Natural killer cell (primary cell): ENCODE results near the gene PREB. TPM values are rescaled to one million over a fixed set of nuclear protein-coding genes. Genes with fewer than 3 reads are reported as not detected.

Source experiments
- ATAC-seq, 3 donors: fragments of 150-1000 bp in 2 of 3; fragments of 200-7000 bp in 1 of 3; cut with Tn5 transposase; 1 replicate in 1 of 3; 2 replicates in 2 of 3; pipeline ENCODE4 v1.10.0; 2021; ENCODE audit warnings: mild to moderate bottlenecking in 2 of 3, moderate library complexity in 2 of 3
- DNase-seq, 2 donors: peaks; one replicate each; pipeline versions ENCODE4 v3.0.0 to v3.0.0-alpha.2; 2013 to 2021; ENCODE audit warnings: mixed read lengths in 1 of 2
- H3K27ac ChIP-seq: one replicate; pipeline ENCODE4 v1.5.1; 2013; ENCODE audit warnings: mild to moderate bottlenecking, low read length
- H3K27me3 ChIP-seq: one replicate; pipeline ENCODE4 v1.6.1; 2013; ENCODE audit warnings: low read length; ENCODE audit not compliant: control insufficient read depth, insufficient read depth
- H3K36me3 ChIP-seq: one replicate; pipeline ENCODE4 v1.6.1; 2013; ENCODE audit warnings: low read length; ENCODE audit not compliant: control insufficient read depth, insufficient read depth
- H3K4me1 ChIP-seq: one replicate; pipeline ENCODE4 v1.6.1; 2013; ENCODE audit warnings: low read length; ENCODE audit not compliant: control insufficient read depth, insufficient read depth
- H3K4me3 ChIP-seq: one replicate; pipeline ENCODE4 v1.5.1; 2013; ENCODE audit warnings: low read length
- H3K9me3 ChIP-seq: one replicate; pipeline ENCODE4 v1.6.1; 2013; ENCODE audit warnings: low read length; ENCODE audit not compliant: control insufficient read depth, insufficient read depth
- H3K27ac Mint-ChIP-seq, 2 donors: one replicate each; pipeline ENCODE4 v1.8.0; 2022; ENCODE audit warnings: mild to moderate bottlenecking in 2 of 2, mixed read lengths in 2 of 2, moderate library complexity in 1 of 2
- H3K27me3 Mint-ChIP-seq, 2 donors: one replicate each; pipeline ENCODE4 v1.8.0; 2022; ENCODE audit warnings: low read depth in 2 of 2, mixed read lengths in 2 of 2
- H3K36me3 Mint-ChIP-seq: one replicate; pipeline ENCODE4 v1.8.0; 2022; ENCODE audit warnings: mixed read lengths
- H3K4me1 Mint-ChIP-seq, 2 donors: one replicate each; pipeline ENCODE4 v1.8.0; 2022; ENCODE audit warnings: mixed read lengths in 2 of 2
- H3K4me3 Mint-ChIP-seq: one replicate; pipeline ENCODE4 v1.8.0; 2022; ENCODE audit warnings: mild to moderate bottlenecking, moderate library complexity, mixed read lengths
- H3K9me3 Mint-ChIP-seq, 2 donors: one replicate each; pipeline ENCODE4 v1.8.0; 2022; ENCODE audit warnings: mixed read lengths in 2 of 2
- WGBS: methylation state at CpG from one replicate; pipeline ENCODE4 v1.1.7; 2013; ENCODE audit warnings: missing lambda C conversion rate; ENCODE audit not compliant: insufficient coverage; 5-methylcytosine and 5-hydroxymethylcytosine counted together
- intact Hi-C: fragments of 100-400 bp; cut with micrococcal nuclease; formaldehyde crosslinking; loops from one replicate; pipeline ENCODE4 v1.14.2; 2022
- total RNA-seq, 4 donors: library from RNA; stranded (reverse); fragments of 120-200 nt in 1 of 4; gene quantifications; one replicate each; pipeline versions ENCODE4 v1.2.3 to v1.2.4, GENCODE V29; 2013 to 2022
- TF ChIP-seq, protein P1 (sequence below): fragments of 200-600 bp; IDR thresholded peaks from one replicate; pipeline ENCODE4 v1.8.0; 2022; ENCODE audit warnings: antibody characterized with exemption

The PREB gene
- total RNA-seq, 3 donors from 2014 or later (not counting 1 experiment from before 2014, with no cell fraction given) = 24.6 to 41.5 (median 31.2) TPM

DNA sequence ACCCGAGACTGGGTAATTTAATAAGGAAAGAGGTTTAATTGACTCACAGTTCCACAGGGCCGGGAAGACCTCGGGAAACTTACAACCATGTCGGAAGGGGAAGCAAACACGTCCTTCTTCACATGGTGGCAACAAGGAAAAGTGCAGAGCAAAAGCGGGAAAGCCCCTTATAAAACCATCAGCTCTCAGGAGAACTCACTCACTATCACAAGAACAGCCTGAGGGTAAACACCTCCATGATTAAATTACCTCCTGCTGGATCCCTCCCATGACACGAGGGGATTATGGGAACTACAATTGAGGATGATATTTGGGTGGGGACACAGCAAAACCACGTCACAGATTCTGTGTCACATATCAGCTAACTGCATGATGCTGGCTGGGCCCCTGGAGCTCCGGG is 25.8 kb upstream of the PREB start:
- Histone ChIP-seq H3K9me3 (no peaks in the 10 kb centered on the region), H3K4me3 (no peak overlapping the region), H3K27ac (no peak overlapping the region), H3K27me3 (no peaks in the 10 kb centered on the region), H3K36me3 (no peaks in the 10 kb centered on the region), H3K4me1 (no peaks in the 10 kb centered on the region)
- H3K9me3 Mint-ChIP-seq = no peaks in the 10 kb centered on the region
- H3K27me3 Mint-ChIP-seq = no peaks in the 10 kb centered on the region
- DNase-seq (no peak), ATAC-seq (no peak)
- intact Hi-C loops = no loop called here
- no peak overlapping the region for H3K27ac Mint-ChIP-seq
- TF ChIP-seq, protein P1, sequence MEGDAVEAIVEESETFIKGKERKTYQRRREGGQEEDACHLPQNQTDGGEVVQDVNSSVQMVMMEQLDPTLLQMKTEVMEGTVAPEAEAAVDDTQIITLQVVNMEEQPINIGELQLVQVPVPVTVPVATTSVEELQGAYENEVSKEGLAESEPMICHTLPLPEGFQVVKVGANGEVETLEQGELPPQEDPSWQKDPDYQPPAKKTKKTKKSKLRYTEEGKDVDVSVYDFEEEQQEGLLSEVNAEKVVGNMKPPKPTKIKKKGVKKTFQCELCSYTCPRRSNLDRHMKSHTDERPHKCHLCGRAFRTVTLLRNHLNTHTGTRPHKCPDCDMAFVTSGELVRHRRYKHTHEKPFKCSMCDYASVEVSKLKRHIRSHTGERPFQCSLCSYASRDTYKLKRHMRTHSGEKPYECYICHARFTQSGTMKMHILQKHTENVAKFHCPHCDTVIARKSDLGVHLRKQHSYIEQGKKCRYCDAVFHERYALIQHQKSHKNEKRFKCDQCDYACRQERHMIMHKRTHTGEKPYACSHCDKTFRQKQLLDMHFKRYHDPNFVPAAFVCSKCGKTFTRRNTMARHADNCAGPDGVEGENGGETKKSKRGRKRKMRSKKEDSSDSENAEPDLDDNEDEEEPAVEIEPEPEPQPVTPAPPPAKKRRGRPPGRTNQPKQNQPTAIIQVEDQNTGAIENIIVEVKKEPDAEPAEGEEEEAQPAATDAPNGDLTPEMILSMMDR = no peak
- no peak overlapping the region for H3K4me3 Mint-ChIP-seq
- no peaks in the 10 kb centered on the region for H3K36me3 Mint-ChIP-seq
- no peaks in the 10 kb centered on the region for H3K4me1 Mint-ChIP-seq
- 92% methylated on average over 8 of the region's 9 CpGs for WGBS

DNA sequence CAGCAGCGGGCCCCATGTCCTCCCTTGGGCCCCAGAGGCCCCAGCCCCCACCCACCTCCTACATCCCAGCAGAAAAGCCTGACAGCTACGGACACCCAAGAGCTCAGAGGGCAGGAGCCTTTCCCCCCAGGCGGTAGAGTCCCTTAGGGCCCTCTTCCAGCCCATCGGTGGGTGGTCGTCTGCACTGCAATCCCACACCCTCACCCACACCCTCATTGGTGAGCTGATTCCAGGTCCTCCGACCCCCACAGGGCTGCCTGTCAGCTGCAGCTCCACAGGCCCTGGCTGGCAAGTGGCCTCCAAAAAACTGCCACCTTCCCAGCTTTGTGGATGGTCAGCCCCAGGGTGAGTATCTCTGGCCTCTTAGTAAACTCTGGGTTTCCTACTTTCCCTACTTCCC is 24.8 kb upstream of the PREB start:
- no peaks in the 10 kb centered on the region for H3K9me3 Mint-ChIP-seq
- intact Hi-C loops = no loop called here
- H3K4me1 Mint-ChIP-seq = no peaks in the 10 kb centered on the region
- Histone ChIP-seq H3K4me1 (no peaks in the 10 kb centered on the region), H3K36me3 (no peaks in the 10 kb centered on the region), H3K27ac (no peak overlapping the region), H3K4me3 (no peak overlapping the region), H3K9me3 (no peaks in the 10 kb centered on the region), H3K27me3 (no peaks in the 10 kb centered on the region)
- peak in 1 of 3 donors; percentile 12 for ATAC-seq
- H3K36me3 Mint-ChIP-seq = no peaks in the 10 kb centered on the region
- no peaks in the 10 kb centered on the region for H3K27me3 Mint-ChIP-seq
- TF ChIP-seq, protein P1 = no peak
- WGBS = 92% methylated on average over 6 of the region's 6 CpGs
- no peak overlapping the region for H3K27ac Mint-ChIP-seq
- DNase-seq = no peak
- H3K4me3 Mint-ChIP-seq = no peak overlapping the region

DNA sequence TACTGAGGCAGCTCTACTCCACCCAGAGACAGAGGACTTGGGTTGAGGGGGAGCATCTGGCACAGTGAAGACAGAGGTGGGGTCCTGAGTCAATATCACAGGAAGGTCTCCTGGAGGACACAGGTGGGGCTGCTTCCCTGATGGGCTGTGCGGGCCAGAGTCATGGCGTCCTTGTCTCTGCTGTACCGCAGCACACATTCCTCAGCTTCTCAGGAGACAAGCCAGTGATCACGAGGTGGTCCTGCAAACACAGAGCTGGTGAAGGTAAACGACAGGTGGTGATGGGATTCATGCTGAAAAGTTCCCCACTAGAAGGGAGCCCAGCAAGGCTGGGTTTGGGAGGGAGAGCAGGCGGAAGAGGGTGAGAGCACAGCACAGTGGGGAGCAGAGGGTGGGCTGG is 24.0 kb upstream of the PREB start:
- Mint-ChIP-seq H3K27me3 (no peaks in the 10 kb centered on the region), H3K4me3 (no peak overlapping the region), H3K27ac (no peak overlapping the region), H3K4me1 (no peaks in the 10 kb centered on the region), H3K36me3 (no peaks in the 10 kb centered on the region), H3K9me3 (no peaks in the 10 kb centered on the region)
- WGBS = 90% methylated on average over 6 of the region's 6 CpGs
- intact Hi-C loops = no loop called here
- no peak overlapping the region for H3K4me3 ChIP-seq
- TF ChIP-seq, protein P1 = no peak
- ATAC-seq (no peak), DNase-seq (no peak)
- no peaks in the 10 kb centered on the region for H3K9me3 ChIP-seq
- H3K27ac ChIP-seq = no peak overlapping the region
- no peaks in the 10 kb centered on the region for H3K4me1 ChIP-seq
- H3K36me3 ChIP-seq = no peaks in the 10 kb centered on the region
- no peaks in the 10 kb centered on the region for H3K27me3 ChIP-seq

DNA sequence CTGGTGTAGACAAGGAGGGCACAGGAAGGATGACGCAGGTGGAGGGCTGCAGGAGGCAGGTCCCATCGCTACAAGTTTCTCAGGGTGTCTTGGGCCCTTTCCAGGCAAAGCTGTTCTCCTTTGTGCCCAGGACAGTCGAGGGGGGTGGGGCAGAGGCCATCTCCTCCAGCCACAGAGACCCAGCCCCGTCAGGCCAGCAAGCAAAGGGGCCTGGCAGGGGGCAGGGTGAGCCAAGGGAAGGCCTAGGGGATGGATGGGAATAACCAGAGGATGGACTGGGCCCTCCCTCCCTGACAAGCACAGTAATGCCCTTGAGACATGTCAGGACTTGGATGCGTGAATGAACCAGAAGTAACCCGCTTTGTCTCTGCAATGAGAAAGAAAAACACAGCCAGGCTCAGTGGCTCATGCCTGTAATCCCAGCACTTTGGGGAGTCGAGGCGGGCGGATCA is 20.7 kb upstream of the PREB start:
- Histone ChIP-seq H3K36me3 (no peaks in the 10 kb centered on the region), H3K27me3 (no peaks in the 10 kb centered on the region), H3K4me3 (no peak overlapping the region), H3K27ac (no peak overlapping the region), H3K9me3 (no peaks in the 10 kb centered on the region), H3K4me1 (no peaks in the 10 kb centered on the region)
- intact Hi-C loops = no loop called here
- DNase-seq (no peak), ATAC-seq (no peak)
- H3K27me3 Mint-ChIP-seq = no peaks in the 10 kb centered on the region
- H3K27ac Mint-ChIP-seq = no peak overlapping the region
- H3K9me3 Mint-ChIP-seq = no peaks in the 10 kb centered on the region
- H3K4me1 Mint-ChIP-seq = no peaks in the 10 kb centered on the region
- WGBS = 87% methylated on average over 9 of the region's 9 CpGs
- TF ChIP-seq, protein P1 = no peak
- no peak overlapping the region for H3K4me3 Mint-ChIP-seq
- no peaks in the 10 kb centered on the region for H3K36me3 Mint-ChIP-seq
